Ovary (tissue), 3 donors: Measurements from ENCODE around the gene KCNH8.

Experiments used
- CTCF ChIP-seq, 3 donors: fragments of 450-650 bp in 2 of 3; fragments of 200-600 bp in 1 of 3; IDR thresholded peaks; one replicate each; pipeline versions ENCODE4 v1.5.1 to v1.8.0; 2016 to 2022; ENCODE audit warnings: antibody characterized with exemption in 3 of 3, mild to moderate bottlenecking in 1 of 3
- EP300 ChIP-seq: sonication (generic); formaldehyde crosslinking; IDR thresholded peaks from one replicate; pipeline ENCODE4 v1.6.1; 2017; ENCODE audit warnings: antibody characterized with exemption
- POLR2A ChIP-seq: fragments of 450-650 bp; IDR thresholded peaks from one replicate; pipeline ENCODE4 v1.6.1; 2017; ENCODE audit warnings: antibody characterized with exemption, mild to moderate bottlenecking, moderate library complexity
- donor health status: DM: no; HTN: no; CAD: no.

- no peak for TF ChIP-seq CTCF (IDR thresholded peaks at IDR 0.05)
- TF ChIP-seq POLR2A = no peak
- no peak for TF ChIP-seq EP300
These were observed 328.0 kb downstream of the KCNH8 start for GRCh38 chr3:19476281-19476680.
